CD14-positive monocyte (primary cell): Measurements from ENCODE around the gene P2RX6. TPM values are rescaled to one million over a fixed set of nuclear protein-coding genes. Genes with fewer than 3 reads are reported as not detected.

Experiments used
- DNase-seq, 3 donors: peaks; one replicate each; pipeline ENCODE4 v3.0.0-alpha.2; 2011 to 2022
- H2AFZ ChIP-seq: 2 replicates; pipeline ENCODE4 v1.6.0; 2012; ENCODE audit warnings: mild to moderate bottlenecking, low read depth, low read length, inconsistent platforms; ENCODE audit not compliant: insufficient read depth, poor library complexity, severe bottlenecking
- H3K27ac ChIP-seq, 2 donors: 1 replicate in 1 of 2; 2 replicates in 1 of 2; pipeline ENCODE4 v1.5.1; 2012 to 2013; ENCODE audit warnings: low read length in 2 of 2, control low read depth in 1 of 2, inconsistent platforms in 1 of 2, low read depth in 1 of 2, mild to moderate bottlenecking in 1 of 2
- H3K27me3 ChIP-seq, 2 donors: one replicate each; pipeline versions ENCODE4 v1.6.0 to v1.6.1; 2011 to 2013; ENCODE audit warnings: low read length in 2 of 2; ENCODE audit not compliant: control insufficient read depth in 2 of 2, insufficient read depth in 2 of 2
- H3K36me3 ChIP-seq, 2 donors: replicated peaks in 1 of 2; 1 replicate in 1 of 2; 2 replicates in 1 of 2; pipeline versions ENCODE4 v1.5.1 to v1.6.1; 2012 to 2013; ENCODE audit warnings: low read length in 2 of 2, control low read depth in 1 of 2, inconsistent platforms in 1 of 2, mild to moderate bottlenecking in 1 of 2; ENCODE audit not compliant: insufficient read depth in 2 of 2, control insufficient read depth in 1 of 2
- H3K4me1 ChIP-seq, 2 donors: 1 replicate in 1 of 2; 2 replicates in 1 of 2; pipeline versions ENCODE4 v1.5.1 to v1.6.1; 2012 to 2013; ENCODE audit warnings: low read length in 2 of 2, control low read depth in 1 of 2, inconsistent platforms in 1 of 2, mild to moderate bottlenecking in 1 of 2, moderate library complexity in 1 of 2; ENCODE audit not compliant: insufficient read depth in 2 of 2, control insufficient read depth in 1 of 2
- H3K4me2 ChIP-seq: replicated peaks from 2 replicates; pipeline ENCODE3; 2012; ENCODE audit warnings: low read length, moderate library complexity, mild to moderate bottlenecking; ENCODE audit not compliant: poor library complexity, severe bottlenecking; ENCODE audit errors: extremely low read depth
- H3K4me3 ChIP-seq, 3 experiments: fragments of 200-600 bp in 1 of 3; sonication (generic) in 1 of 3; replicated peaks in 1 of 3; 1 replicate in 2 of 3; 2 replicates in 1 of 3; pipeline ENCODE4 v1.5.1; 2011 to 2013; ENCODE audit warnings: low read length in 3 of 3, mild to moderate bottlenecking in 3 of 3, control low read depth in 2 of 3, low read depth in 2 of 3, inconsistent platforms in 1 of 3, moderate library complexity in 1 of 3
- H3K79me2 ChIP-seq: 2 replicates; pipeline ENCODE4 v1.6.0; 2012; ENCODE audit warnings: mild to moderate bottlenecking, control low read depth, inconsistent platforms, low read length, moderate library complexity; ENCODE audit not compliant: insufficient read depth
- H3K9ac ChIP-seq: 2 replicates; pipeline ENCODE4 v1.6.0; 2017; ENCODE audit warnings: low read length, mild to moderate bottlenecking; ENCODE audit not compliant: insufficient read depth, poor library complexity, severe bottlenecking
- H3K9me3 ChIP-seq, 2 donors: replicated peaks in 1 of 2; 1 replicate in 1 of 2; 2 replicates in 1 of 2; pipeline versions ENCODE4 v1.5.1 to v1.6.1; 2012 to 2013; ENCODE audit warnings: low read length in 2 of 2, control low read depth in 1 of 2; ENCODE audit not compliant: control insufficient read depth in 1 of 2, insufficient read depth in 1 of 2
- H4K20me1 ChIP-seq: 2 replicates; pipeline ENCODE4 v1.6.0; 2012; ENCODE audit warnings: mild to moderate bottlenecking, low read length, control low read depth, moderate library complexity; ENCODE audit not compliant: insufficient read depth
- H3K27ac Mint-ChIP-seq, 7 donors: one replicate each; pipeline ENCODE4 v1.8.0; 2020; ENCODE audit warnings: mild to moderate bottlenecking in 7 of 7, mixed read lengths in 7 of 7, moderate library complexity in 6 of 7, inconsistent platforms in 2 of 7
- H3K27me3 Mint-ChIP-seq, 3 donors: one replicate each; pipeline ENCODE4 v1.8.0; 2021 to 2022; ENCODE audit warnings: low read depth in 3 of 3, mild to moderate bottlenecking in 3 of 3, mixed read lengths in 3 of 3, moderate library complexity in 3 of 3, inconsistent platforms in 1 of 3
- H3K36me3 Mint-ChIP-seq, 2 donors: one replicate each; pipeline ENCODE4 v1.8.0; 2020; ENCODE audit warnings: mixed read lengths in 2 of 2, inconsistent platforms in 1 of 2, mild to moderate bottlenecking in 1 of 2
- H3K4me1 Mint-ChIP-seq: one replicate; pipeline ENCODE4 v1.8.0; 2020; ENCODE audit warnings: mild to moderate bottlenecking, mixed read lengths
- H3K4me3 Mint-ChIP-seq, 2 donors: one replicate each; pipeline ENCODE4 v1.8.0; 2020; ENCODE audit warnings: mild to moderate bottlenecking in 2 of 2, mixed read lengths in 2 of 2, moderate library complexity in 1 of 2
- H3K9me3 Mint-ChIP-seq, 7 donors: one replicate each; pipeline ENCODE4 v1.8.0; 2020 to 2022; ENCODE audit warnings: mixed read lengths in 7 of 7, mild to moderate bottlenecking in 6 of 7, moderate library complexity in 6 of 7, inconsistent platforms in 2 of 7
- CTCF ChIP-seq: fragments of 200-600 bp; IDR thresholded peaks from one replicate; pipeline ENCODE4 v1.8.0; 2022; ENCODE audit warnings: antibody characterized with exemption, mild to moderate bottlenecking
- WGBS: methylation state at CpG from one replicate; pipeline ENCODE4 v1.1.5; 2013; ENCODE audit warnings: missing lambda C conversion rate; ENCODE audit not compliant: insufficient coverage; 5-methylcytosine and 5-hydroxymethylcytosine counted together
- intact Hi-C, 2 donors: fragments of 100-400 bp; cut with micrococcal nuclease; formaldehyde crosslinking; loops; one replicate each; pipeline versions ENCODE4 v1.15.0 to v1.15.1; 2023
- polyA plus RNA-seq, 3 donors: library from polyadenylated mRNA; depleted of rRNA in 1 of 3; unstranded in 2 of 3; stranded (reverse) in 1 of 3; fragments of 300-500 nt in 2 of 3; fragments of >200 nt in 1 of 3; fragmentation: Illumina TruSeq in 2 of 3; gene quantifications; 1 replicate in 2 of 3; 2 replicates in 1 of 3; pipeline ENCODE4 v1.2.3, GENCODE V29; 2012 to 2021

P2RX6 gene
- polyA plus RNA-seq, 3 donors, result not detected

GRCh38 chr22:21043860-21044535 is 29.0 kb downstream of the P2RX6 start:
- Mint-ChIP-seq H3K4me1 (peaks cover 24% of the 10 kb centered on the region), H3K27me3 (peaks cover 14 to 19% (median 17%) of the 10 kb centered on the region in 3 donors), H3K4me3 (no peak overlapping the region), H3K36me3 (no peaks in the 10 kb centered on the region), H3K27ac (no peak overlapping the region), H3K9me3 (peaks cover 0 to 3% (median 0%) of the 10 kb centered on the region in 7 donors)
- no peaks in the 10 kb centered on the region for H3K36me3 ChIP-seq
- H3K4me1 ChIP-seq, result peaks cover 14 to 21% of the 10 kb centered on the region in 2 donors
- H4K20me1 ChIP-seq, result no peaks in the 10 kb centered on the region
- H3K9ac ChIP-seq, result no peak overlapping the region
- 77% methylated on average over 2 of the region's 15 CpGs for WGBS
- no peak for DNase-seq
- no peaks in the 10 kb centered on the region for H3K9me3 ChIP-seq
- H3K4me3 ChIP-seq, result no peak overlapping the region
- no peak for TF ChIP-seq CTCF
- no peak overlapping the region for H3K27ac ChIP-seq
- H3K4me2 ChIP-seq, result no peak overlapping the region
- no peaks in the 10 kb centered on the region for H3K79me2 ChIP-seq
- H3K27me3 ChIP-seq, result peaks cover 0 to 5% of the 10 kb centered on the region in 2 donors
- intact Hi-C loops, result loop anchor here in 1 of 2 donors (10.0 kb wide), 1 partner anchor 59 kb away; the partner anchor contains the start of gene LZTR1
- no peak overlapping the region for H2AFZ ChIP-seq

GRCh38 chr22:21044931-21045584 is 30.1 kb downstream of the P2RX6 start:
- Histone ChIP-seq H2AFZ (peak overlapping the region; percentile 65), H3K4me3 (peak overlapping the region in 2 of 3 experiments; percentile 13 to 68), H3K9ac (peak overlapping the region; percentile 38), H4K20me1 (no peaks in the 10 kb centered on the region), H3K9me3 (no peaks in the 10 kb centered on the region), H3K36me3 (no peaks in the 10 kb centered on the region), H3K27me3 (peaks cover 0 to 5% of the 10 kb centered on the region in 2 donors), H3K4me1 (peaks cover 14 to 21% of the 10 kb centered on the region in 2 donors), H3K4me2 (peak overlapping the region; percentile 64), H3K79me2 (no peaks in the 10 kb centered on the region), H3K27ac (no peak overlapping the region)
- H3K9me3 Mint-ChIP-seq, result peaks cover 0 to 3% (median 0%) of the 10 kb centered on the region in 7 donors
- no peaks in the 10 kb centered on the region for H3K36me3 Mint-ChIP-seq
- H3K27ac Mint-ChIP-seq, result peak overlapping the region; percentile 32 to 94 (median 68)
- peak overlapping the region; percentile 70 to 97 for H3K4me3 Mint-ChIP-seq
- peak in 2 of 3 donors; percentile 9 to 17 for DNase-seq
- TF ChIP-seq CTCF, result no peak
- H3K27me3 Mint-ChIP-seq, result peaks cover 14 to 19% (median 17%) of the 10 kb centered on the region in 3 donors
- WGBS, result 5% methylated on average over 15 of the region's 15 CpGs
- peaks cover 24% of the 10 kb centered on the region for H3K4me1 Mint-ChIP-seq
- intact Hi-C loops, result loop anchor here in 1 of 2 donors (10.0 kb wide), 1 partner anchor 60 kb away; the partner anchor contains the start of gene LZTR1
